ENCODE measurements around the gene TRABD2B.

The TRABD2B gene

GRCh38 chr1:47875831-47876586 is 121.2 kb downstream of the TRABD2B start:
- DNase-seq (ENCODE audit: low spot score) = no peak

- no peak for DNase-seq (ENCODE audit: low spot score)
Observed at GRCh38 chr1:47875036-47875435, 122.1 kb downstream of the TRABD2B start.

GRCh38 chr1:47873337-47873736 is 123.8 kb downstream of the TRABD2B start:
- no peak for DNase-seq (ENCODE audit: low spot score)

GRCh38 chr1:47872886-47873285 is 124.3 kb downstream of the TRABD2B start:
- DNase-seq (ENCODE audit: low spot score) = no peak

- DNase-seq (ENCODE audit: low spot score) = no peak
Observed at GRCh38 chr1:47871799-47872353, 125.3 kb downstream of the TRABD2B start.

- DNase-seq (ENCODE audit: low spot score) = no peak
Observed at GRCh38 chr1:47870946-47871676, 126.1 kb downstream of the TRABD2B start.

- DNase-seq (ENCODE audit: low spot score) = no peak
Observed at GRCh38 chr1:47870480-47870879, 126.7 kb downstream of the TRABD2B start.

GRCh38 chr1:47868348-47868676 is 128.9 kb downstream of the TRABD2B start:
- DNase-seq (ENCODE audit: low spot score) = no peak

GRCh38 chr1:47867438-47868347 is 129.5 kb downstream of the TRABD2B start:
- no peak for DNase-seq (ENCODE audit: low spot score)

GRCh38 chr1:47866601-47867437 is 130.4 kb downstream of the TRABD2B start:
- no peak for DNase-seq (ENCODE audit: low spot score)

GRCh38 chr1:47865881-47866535 is 131.2 kb downstream of the TRABD2B start:
- DNase-seq (ENCODE audit: low spot score) = no peak

- DNase-seq (ENCODE audit: low spot score) = no peak
Observed at GRCh38 chr1:47859092-47859743, 138.0 kb downstream of the TRABD2B start.

GRCh38 chr1:47856996-47857395 is 140.2 kb downstream of the TRABD2B start:
- no peak for DNase-seq (ENCODE audit: low spot score)

- no peak for DNase-seq (ENCODE audit: low spot score)
Observed at GRCh38 chr1:47855230-47855629, 142.0 kb downstream of the TRABD2B start.

GRCh38 chr1:47854552-47855144 is 142.5 kb downstream of the TRABD2B start:
- no peak for DNase-seq (ENCODE audit: low spot score)

GRCh38 chr1:47853852-47854251 is 143.3 kb downstream of the TRABD2B start:
- DNase-seq (ENCODE audit: low spot score) = no peak

- DNase-seq (ENCODE audit: low spot score) = no peak
Observed at GRCh38 chr1:47853059-47853458, 144.1 kb downstream of the TRABD2B start.

- DNase-seq (ENCODE audit: low spot score) = no peak
Observed at GRCh38 chr1:47852006-47852718, 145.0 kb downstream of the TRABD2B start.

GRCh38 chr1:47850451-47850850 is 146.7 kb downstream of the TRABD2B start:
- DNase-seq (ENCODE audit: low spot score) = no peak
